ENCODE results near the gene HYAL1.

GRCh38 chr3:50339485-50340146 is 36.2 kb upstream of the HYAL1 start:
- TF ChIP-seq POLR2A (IDR thresholded peaks at IDR 0.05; ENCODE audit: low read length): no peak
- TF ChIP-seq GATA1 (IDR thresholded peaks at IDR 0.05; ENCODE audit: low read depth, low read length): no peak

Measured in erythroblast (primary cell).